Fibroblast of lung (primary cell): ENCODE results near the gene SERPINI1.

Experiments used
- EZH2 ChIP-seq: IDR thresholded peaks from 2 replicates; pipeline ENCODE4 v1.5.1; 2012; ENCODE audit warnings: low read length, control low read depth, mild to moderate bottlenecking; ENCODE audit errors: missing control alignments
- TF ChIP-seq, protein P1 (sequence below), 2 donors: IDR thresholded peaks in 1 of 2; conservative IDR thresholded peaks in 1 of 2; 1 replicate in 1 of 2; 2 replicates in 1 of 2; pipeline ENCODE4 v1.5.1; 2011 to 2012; ENCODE audit warnings: low read length in 2 of 2, control low read depth in 1 of 2, inconsistent platforms in 1 of 2, low read depth in 1 of 2, mild to moderate bottlenecking in 1 of 2

DNA sequence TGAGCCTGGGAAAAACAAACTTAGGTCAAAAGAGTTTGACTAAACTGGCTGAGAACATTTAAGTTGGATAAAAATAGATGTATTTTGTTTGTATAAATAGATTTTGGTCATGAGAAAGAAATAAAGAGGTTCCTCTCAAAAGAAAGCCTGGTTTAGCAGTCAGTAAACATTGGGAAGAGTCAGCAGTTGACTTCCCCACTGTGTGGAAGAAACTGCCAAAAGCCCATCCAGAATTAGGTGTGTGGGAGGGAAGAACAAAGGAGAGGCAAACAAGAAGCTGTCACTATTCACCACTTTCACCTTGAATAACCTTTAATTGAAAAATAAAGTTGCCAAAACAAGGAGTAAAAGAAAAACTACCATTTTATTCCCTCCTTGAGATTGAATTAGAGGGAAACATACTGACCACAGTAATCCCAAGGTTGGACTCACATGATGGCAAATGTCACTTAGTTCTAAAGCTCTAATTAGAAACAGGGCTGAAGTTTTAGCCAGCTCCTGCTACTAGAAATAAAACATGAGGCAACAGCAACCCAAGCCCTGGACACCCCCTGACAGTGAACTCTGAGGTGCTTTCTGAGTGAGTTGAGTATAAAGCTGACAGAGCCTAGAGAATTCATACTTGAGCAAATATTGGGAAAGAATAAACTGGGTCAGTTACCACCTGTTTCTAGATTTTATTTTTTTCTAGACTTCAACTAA lies 139.3 kb downstream of the SERPINI1 start:
- TF ChIP-seq, protein P1, sequence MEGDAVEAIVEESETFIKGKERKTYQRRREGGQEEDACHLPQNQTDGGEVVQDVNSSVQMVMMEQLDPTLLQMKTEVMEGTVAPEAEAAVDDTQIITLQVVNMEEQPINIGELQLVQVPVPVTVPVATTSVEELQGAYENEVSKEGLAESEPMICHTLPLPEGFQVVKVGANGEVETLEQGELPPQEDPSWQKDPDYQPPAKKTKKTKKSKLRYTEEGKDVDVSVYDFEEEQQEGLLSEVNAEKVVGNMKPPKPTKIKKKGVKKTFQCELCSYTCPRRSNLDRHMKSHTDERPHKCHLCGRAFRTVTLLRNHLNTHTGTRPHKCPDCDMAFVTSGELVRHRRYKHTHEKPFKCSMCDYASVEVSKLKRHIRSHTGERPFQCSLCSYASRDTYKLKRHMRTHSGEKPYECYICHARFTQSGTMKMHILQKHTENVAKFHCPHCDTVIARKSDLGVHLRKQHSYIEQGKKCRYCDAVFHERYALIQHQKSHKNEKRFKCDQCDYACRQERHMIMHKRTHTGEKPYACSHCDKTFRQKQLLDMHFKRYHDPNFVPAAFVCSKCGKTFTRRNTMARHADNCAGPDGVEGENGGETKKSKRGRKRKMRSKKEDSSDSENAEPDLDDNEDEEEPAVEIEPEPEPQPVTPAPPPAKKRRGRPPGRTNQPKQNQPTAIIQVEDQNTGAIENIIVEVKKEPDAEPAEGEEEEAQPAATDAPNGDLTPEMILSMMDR (conservative IDR thresholded peaks at IDR 0.05 in 1 of 2, IDR thresholded peaks at IDR 0.05 in 1 of 2; ENCODE audit: low read depth in 1 of 2, low read length in 2 of 2) = no peak
- no peak for TF ChIP-seq EZH2
